GM21576 (cell line): Measurements from ENCODE around the gene AKIP1.

ENCODE experiments used
- ATAC-seq: cut with Tn5 transposase; IDR thresholded peaks from one replicate; pipeline ENCODE4 v1.9.1; 2021; ENCODE audit warnings: mild to moderate bottlenecking, moderate library complexity; ENCODE audit not compliant: unreplicated experiment

Gene AKIP1

DNA sequence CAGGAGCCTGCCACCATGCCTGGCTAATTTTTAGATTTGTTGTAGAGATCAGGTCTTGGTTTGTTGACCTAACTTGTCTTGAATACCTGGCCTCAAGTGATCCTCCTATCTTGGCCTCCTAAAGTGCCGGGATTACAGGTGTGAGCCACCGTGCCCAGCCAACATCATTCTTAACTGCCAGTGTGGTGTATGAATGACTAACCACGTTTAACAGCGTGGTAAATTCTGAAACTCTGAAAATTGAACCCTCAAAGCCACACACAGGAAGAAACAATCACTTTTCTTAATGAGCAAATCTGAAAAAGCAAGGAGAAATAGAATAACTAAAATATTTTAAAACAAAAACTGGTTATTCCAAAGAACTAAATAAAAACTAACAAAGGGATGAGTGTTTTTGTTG, 45.9 kb downstream of the AKIP1 start:
- no peak for ATAC-seq

DNA sequence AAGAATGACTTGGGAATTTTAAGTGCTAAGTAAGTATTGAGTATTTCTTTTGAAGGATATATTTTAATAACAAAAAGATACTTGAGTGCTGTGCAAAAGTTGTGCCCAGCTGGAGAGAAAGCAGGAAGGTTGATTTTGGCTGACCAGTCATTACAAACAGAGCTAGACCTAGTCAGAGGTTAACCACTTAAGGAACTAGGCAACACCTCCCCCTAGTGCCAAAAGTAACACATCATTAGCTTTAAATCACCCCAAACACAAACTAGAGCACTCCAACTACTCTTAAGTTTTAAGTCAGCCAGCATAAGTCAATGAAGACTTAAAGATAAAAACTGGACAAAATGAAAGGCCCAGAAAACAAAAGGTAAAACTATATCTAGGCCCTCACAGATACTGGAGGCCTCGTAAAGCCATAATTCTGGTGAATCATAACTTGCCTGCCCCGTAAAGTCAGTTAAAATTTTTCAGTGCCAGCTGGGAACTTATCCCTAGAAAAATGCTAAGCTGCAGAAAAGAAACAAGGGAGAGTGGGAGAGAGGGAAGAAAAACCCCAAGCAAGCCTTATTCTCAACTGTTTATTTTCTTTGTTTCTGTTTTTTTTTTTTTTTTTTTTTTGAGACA, 48.7 kb downstream of the AKIP1 start:
- ATAC-seq = peak; percentile 39

DNA sequence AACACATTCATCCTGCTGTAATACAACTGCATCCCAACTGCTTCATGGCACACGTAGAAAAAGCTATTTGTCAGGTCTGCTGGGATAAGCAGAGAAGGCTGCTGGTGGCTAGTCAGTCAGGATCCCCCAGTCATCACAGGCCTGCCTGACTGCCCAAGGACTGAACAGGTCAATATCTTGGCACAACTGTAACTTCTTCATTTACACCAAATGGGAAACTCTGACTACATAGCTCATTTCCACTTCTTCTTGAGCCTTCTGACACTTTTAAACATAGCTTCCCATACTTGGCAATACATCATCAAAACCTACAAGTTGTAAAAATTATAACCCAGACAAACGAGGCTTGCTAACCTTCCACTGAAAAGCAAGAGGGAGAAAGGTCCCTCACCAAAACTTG, 50.4 kb downstream of the AKIP1 start:
- ATAC-seq = no peak

DNA sequence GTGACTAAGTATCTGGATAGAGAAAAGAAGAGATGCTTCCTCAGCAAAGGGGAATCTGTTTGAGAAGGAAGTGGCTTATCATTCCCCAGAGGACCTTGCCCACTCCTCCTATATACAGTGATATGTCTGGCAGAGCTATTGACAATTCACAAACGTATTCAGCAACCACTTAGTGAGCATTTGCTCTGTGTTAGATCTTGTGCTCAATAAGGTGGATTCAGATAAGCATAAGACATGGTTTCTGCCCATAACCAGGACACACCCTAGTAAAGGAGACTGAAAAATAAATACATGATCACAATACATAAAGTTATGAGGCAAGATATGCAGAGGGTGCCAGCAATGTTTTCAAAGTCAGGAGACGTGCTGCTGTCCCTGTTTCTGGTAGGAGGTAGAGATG, 51.9 kb downstream of the AKIP1 start:
- no peak for ATAC-seq

DNA sequence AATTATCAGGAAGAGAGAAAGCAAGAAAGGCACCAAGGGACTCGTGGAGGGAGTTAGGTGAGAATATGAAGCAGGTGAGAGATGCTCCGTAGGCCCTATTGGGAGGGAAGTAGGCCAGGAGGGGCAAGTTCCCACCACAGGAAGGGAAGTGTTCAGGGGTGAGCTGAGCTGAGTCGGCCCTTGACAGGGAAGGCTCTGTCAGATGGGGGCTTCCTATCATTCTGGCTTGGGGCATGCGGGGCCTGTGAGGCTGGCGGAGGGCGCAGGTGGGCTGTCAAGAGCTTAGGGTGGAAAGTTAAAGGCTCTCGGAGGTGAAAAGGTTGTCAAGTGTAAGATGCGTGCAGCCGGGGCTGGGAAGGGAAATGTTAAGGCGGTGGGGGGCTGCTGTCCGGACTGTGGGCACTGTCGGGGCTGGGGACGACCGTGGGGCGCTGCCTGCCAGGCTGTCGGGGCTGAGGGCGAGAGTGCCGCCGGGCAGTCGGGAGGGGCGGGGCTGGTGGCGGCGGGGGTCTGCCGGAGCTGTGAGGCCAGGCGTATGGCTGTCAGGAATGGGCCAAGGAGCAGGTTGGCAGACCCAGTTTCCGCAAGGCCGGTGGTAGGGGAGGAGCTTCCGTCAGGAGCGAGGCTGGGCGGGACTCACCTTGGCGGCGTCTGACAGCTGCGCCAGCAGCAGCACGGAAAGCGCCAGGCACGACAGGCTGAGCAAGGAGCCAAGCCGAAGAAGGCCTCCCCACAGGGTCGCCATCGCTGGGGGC, 52.8 kb downstream of the AKIP1 start:
- peak; percentile 65 for ATAC-seq

DNA sequence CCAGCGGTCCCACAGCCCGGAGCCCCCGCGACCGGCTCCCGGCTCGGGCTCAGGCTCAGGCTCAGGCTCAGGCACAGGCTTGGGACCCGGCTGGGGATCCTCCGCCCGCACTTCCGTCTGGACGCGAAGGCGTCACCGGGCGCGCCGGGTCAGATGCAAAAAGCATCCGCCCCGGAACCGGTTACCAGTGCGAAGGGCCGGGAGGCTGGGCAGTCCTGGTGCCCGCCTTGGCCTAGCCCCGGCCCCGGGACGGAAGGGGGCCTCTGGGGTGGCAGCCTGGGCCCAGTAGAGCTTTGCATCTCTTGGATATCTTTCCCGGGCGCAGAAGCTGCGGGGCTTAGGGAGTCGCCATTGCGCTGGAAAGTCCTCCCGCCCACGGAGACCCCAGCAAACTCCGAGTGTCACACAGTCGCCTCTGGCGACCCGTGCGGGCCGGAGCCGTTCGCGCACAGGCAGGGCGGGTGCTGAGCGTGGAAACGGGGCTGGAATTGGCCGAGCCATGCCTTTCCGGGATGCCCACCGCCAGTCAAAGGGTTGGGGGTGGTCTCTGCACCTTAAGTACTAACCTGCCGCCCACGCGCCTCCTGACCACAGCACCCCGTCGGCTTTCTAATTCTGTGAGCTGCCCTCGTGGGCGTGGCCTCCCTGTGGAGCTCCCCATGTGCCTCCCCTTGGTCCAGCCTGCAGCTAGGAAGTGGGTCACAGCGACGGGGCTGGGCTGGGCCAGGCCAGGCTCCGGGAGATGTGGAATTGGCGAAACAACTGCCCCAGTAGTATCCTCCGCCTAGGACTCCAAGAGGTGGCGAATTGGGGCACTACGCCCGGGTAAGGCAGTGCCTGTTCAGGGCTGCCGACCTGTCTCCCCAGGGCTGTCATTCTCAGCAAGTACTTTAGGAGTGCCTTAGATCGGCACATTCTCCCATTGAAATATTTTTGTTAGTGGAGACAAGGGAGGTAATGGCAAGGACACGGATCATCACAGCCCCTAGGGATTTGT, 53.6 kb downstream of the AKIP1 start, which contains the start of gene TMEM9B:
TMEM9B (minus strand) TSS at position 119 of the 997 bp plus-strand sequence. CDS start 129 bp downstream, outside the sequence.
- ATAC-seq = peak; percentile 72

DNA sequence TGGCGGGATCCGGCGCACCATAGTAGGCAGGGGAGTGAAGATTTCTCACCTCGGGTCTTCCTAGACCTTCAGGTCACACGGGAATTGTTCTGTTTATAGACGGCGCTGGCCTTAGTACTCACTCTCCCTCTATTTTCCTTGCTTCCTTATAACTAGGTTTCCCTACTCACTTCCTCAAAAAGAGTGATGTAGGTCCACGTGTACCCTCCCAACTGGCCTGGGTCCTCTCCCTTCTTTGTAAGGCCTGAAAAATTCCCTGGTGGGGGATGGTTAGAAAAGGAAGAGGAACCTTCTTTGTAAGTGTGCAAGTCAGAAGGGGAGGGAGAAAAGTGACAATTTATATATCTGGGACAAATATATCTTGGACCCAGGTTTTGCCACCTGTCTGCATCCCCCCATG, 56.2 kb downstream of the AKIP1 start:
- no peak for ATAC-seq
